ENCODE data around the gene INPP5A.

The INPP5A gene

GRCh38 chr10:132542819-132543218, 5.2 kb downstream of the INPP5A start:
- Histone ChIP-seq H3K36me3 (replicated peaks; ENCODE audit: insufficient read depth, low read length) (no peaks in the 10 kb centered on the region), H3K27me3 (replicated peaks; ENCODE audit: insufficient read depth, low read length) (no peaks in the 10 kb centered on the region), H3F3A (ENCODE audit: insufficient read depth, low read length) (no peaks in the 10 kb centered on the region), H3K4me3 (ENCODE audit: low read length) (no peak overlapping the region), H3K9me2 (replicated peaks; ENCODE audit: insufficient read depth, low read length) (no peaks in the 10 kb centered on the region), H2AFZ (ENCODE audit: low read length) (no peak overlapping the region), H3K4me1 (ENCODE audit: low read length) (no peaks in the 10 kb centered on the region), H3K9me3 (replicated peaks; ENCODE audit: insufficient read depth, low read length) (no peaks in the 10 kb centered on the region), H3K27ac (ENCODE audit: low read length) (no peak overlapping the region), H3K9ac (ENCODE audit: low read length) (no peak overlapping the region), H3K79me2 (ENCODE audit: low read length) (peaks cover 26% of the 10 kb centered on the region; the same call in 1 of the 2 replicates), H3K4me2 (ENCODE audit: low read depth, low read length) (no peak overlapping the region), H4K20me1 (ENCODE audit: insufficient read depth, low read length) (no peaks in the 10 kb centered on the region)
- no peak for TF ChIP-seq EZH2phosphoT487 (IDR thresholded peaks at IDR 0.05; ENCODE audit: low read length)
- no peak for TF ChIP-seq EZH2 (optimal IDR thresholded peaks at IDR 0.05; ENCODE audit: low read depth, low read length)
- TF ChIP-seq CTCF (IDR thresholded peaks at IDR 0.05; ENCODE audit: low read length): no peak
- no peak for DNase-seq

GRCh38 chr10:132543916-132544743, 6.5 kb downstream of the INPP5A start:
- no peak for TF ChIP-seq CTCF (IDR thresholded peaks at IDR 0.05; ENCODE audit: low read length)
- TF ChIP-seq EZH2phosphoT487 (IDR thresholded peaks at IDR 0.05; ENCODE audit: low read length): no peak
- TF ChIP-seq EZH2 (optimal IDR thresholded peaks at IDR 0.05; ENCODE audit: low read depth, low read length): no peak
- Histone ChIP-seq H3K27me3 (replicated peaks; ENCODE audit: insufficient read depth, low read length) (no peaks in the 10 kb centered on the region), H3K9me2 (replicated peaks; ENCODE audit: insufficient read depth, low read length) (no peaks in the 10 kb centered on the region), H3K4me2 (ENCODE audit: low read depth, low read length) (no peak overlapping the region), H3F3A (ENCODE audit: insufficient read depth, low read length) (no peaks in the 10 kb centered on the region), H3K4me3 (ENCODE audit: low read length) (no peak overlapping the region), H4K20me1 (ENCODE audit: insufficient read depth, low read length) (no peaks in the 10 kb centered on the region), H3K79me2 (ENCODE audit: low read length) (peaks cover 15% of the 10 kb centered on the region; the same call in 1 of the 2 replicates), H3K9me3 (replicated peaks; ENCODE audit: insufficient read depth, low read length) (no peaks in the 10 kb centered on the region), H3K4me1 (ENCODE audit: low read length) (no peaks in the 10 kb centered on the region), H2AFZ (ENCODE audit: low read length) (no peak overlapping the region), H3K9ac (ENCODE audit: low read length) (no peak overlapping the region), H3K27ac (ENCODE audit: low read length) (no peak overlapping the region), H3K36me3 (replicated peaks; ENCODE audit: insufficient read depth, low read length) (no peaks in the 10 kb centered on the region)
- no peak for DNase-seq

GRCh38 chr10:132544744-132545658, 7.4 kb downstream of the INPP5A start:
- H3F3A ChIP-seq (ENCODE audit: insufficient read depth, low read length): no peaks in the 10 kb centered on the region
- H3K9ac ChIP-seq (ENCODE audit: low read length): no peak overlapping the region
- no peaks in the 10 kb centered on the region for H3K9me3 ChIP-seq (replicated peaks; ENCODE audit: insufficient read depth, low read length)
- peaks cover 15% of the 10 kb centered on the region; the same call in 1 of the 2 replicates for H3K79me2 ChIP-seq (ENCODE audit: low read length)
- H3K36me3 ChIP-seq (replicated peaks; ENCODE audit: insufficient read depth, low read length): no peaks in the 10 kb centered on the region
- H3K27me3 ChIP-seq (replicated peaks; ENCODE audit: insufficient read depth, low read length): no peaks in the 10 kb centered on the region
- H4K20me1 ChIP-seq (ENCODE audit: insufficient read depth, low read length): no peaks in the 10 kb centered on the region
- no peaks in the 10 kb centered on the region for H3K9me2 ChIP-seq (replicated peaks; ENCODE audit: insufficient read depth, low read length)
- DNase-seq: no peak
- H3K4me1 ChIP-seq (ENCODE audit: low read length): no peaks in the 10 kb centered on the region
- H3K4me2 ChIP-seq (ENCODE audit: low read depth, low read length): no peak overlapping the region
- TF ChIP-seq CTCF (IDR thresholded peaks at IDR 0.05; ENCODE audit: low read length) (no peak), EZH2 (optimal IDR thresholded peaks at IDR 0.05; ENCODE audit: low read depth, low read length) (no peak), EZH2phosphoT487 (IDR thresholded peaks at IDR 0.05; ENCODE audit: low read length) (no peak)
- H3K27ac ChIP-seq (ENCODE audit: low read length): no peak overlapping the region
- no peak overlapping the region for H3K4me3 ChIP-seq (ENCODE audit: low read length)
- H2AFZ ChIP-seq (ENCODE audit: low read length): no peak overlapping the region
